Mesodermal cell (in vitro differentiated cells): ENCODE data around the gene PCSK9.

ENCODE experiments used
- H3K27ac ChIP-seq: 2 replicates; pipeline ENCODE4 v1.7.0; 2013; ENCODE audit warnings: mild to moderate bottlenecking, low read depth, low read length, moderate library complexity; ENCODE audit not compliant: severe bottlenecking
- H3K36me3 ChIP-seq: 2 replicates; pipeline ENCODE4 v1.7.1; 2013; ENCODE audit warnings: mild to moderate bottlenecking, low read length, moderate library complexity; ENCODE audit not compliant: control insufficient read depth, insufficient read depth
- H3K4me1 ChIP-seq: one replicate; pipeline ENCODE4 v1.7.1; 2013; ENCODE audit warnings: mild to moderate bottlenecking, low read length; ENCODE audit not compliant: insufficient read depth, control insufficient read depth, poor library complexity, severe bottlenecking
- H3K4me3 ChIP-seq: 2 replicates; pipeline ENCODE4 v1.7.0; 2013; ENCODE audit warnings: low read length, control low read depth, mild to moderate bottlenecking; ENCODE audit not compliant: insufficient read depth, poor library complexity, severe bottlenecking; ENCODE audit errors: extremely low read depth
- H3K9me3 ChIP-seq: 2 replicates; pipeline ENCODE4 v1.7.1; 2013; ENCODE audit warnings: mild to moderate bottlenecking, low read length, moderate library complexity; ENCODE audit not compliant: control insufficient read depth
- WGBS, 2 experiments: methylation state at CpG; one replicate each; pipeline ENCODE4 v1.1.5; 2013; ENCODE audit warnings: missing lambda C conversion rate in 2 of 2; ENCODE audit not compliant: insufficient coverage in 2 of 2; 5-methylcytosine and 5-hydroxymethylcytosine counted together

The PCSK9 gene

DNA sequence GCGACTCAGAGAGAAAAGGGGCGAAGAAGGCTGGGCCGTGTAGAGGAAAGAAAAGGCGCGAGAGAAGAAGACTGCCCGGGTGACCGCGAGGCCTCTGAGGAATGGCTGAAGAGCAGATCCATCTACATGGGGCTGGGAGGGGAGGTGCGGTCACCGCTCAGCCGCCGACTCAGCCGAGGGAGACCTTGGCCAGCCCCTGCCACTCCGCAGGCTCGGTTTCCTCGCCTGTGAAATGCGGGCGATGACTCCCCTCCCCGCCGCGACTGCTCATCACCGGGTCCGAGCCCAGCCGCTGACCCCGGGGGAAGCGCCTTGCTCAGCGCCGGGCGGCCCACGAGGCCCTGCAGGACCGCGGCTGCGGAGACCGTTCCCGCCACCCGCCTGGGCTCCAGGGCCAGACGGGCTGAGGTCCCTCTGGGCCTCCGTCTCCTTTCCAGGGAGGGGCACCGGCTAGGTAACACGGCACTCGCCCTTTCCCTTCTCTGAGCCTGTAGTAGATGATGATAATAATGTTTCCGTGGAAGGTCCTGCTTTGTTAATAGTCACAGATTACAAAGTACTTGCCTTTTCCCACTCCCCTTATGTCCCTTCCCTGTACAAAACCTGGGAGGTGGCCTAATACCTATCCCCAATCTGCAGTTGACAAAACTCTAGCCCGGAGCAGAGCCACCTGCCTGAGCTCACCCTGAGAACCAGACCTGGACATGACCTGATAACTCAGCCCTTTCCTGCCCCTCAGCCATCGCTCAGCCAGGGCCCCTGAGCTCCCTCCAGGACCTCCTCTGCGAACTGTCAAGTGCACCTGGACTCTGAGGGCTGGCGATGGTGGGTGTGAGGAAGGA is 42.3 kb upstream of the PCSK9 start:
- H3K9me3 ChIP-seq: no peaks in the 10 kb centered on the region
- no peaks in the 10 kb centered on the region for H3K36me3 ChIP-seq
- H3K27ac ChIP-seq: no peak overlapping the region
- 14 to 17% methylated on average over 38 to 40 of the region's 46 CpGs for WGBS, 2 experiments
- no peak overlapping the region for H3K4me3 ChIP-seq
- peaks cover 6% of the 10 kb centered on the region for H3K4me1 ChIP-seq

DNA sequence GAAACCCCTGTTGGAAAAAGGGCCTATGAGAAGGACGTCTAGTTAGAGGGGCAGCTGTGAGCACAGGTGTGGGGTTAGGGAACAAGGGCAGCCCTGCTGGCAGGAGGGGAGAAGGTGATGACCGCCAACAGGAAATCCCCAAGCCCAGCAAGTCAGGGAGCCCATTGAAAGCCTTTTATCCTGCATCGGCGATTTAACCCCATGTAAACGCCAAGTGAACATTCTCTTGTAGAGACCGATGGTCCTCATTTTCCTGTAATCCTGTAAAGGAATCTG is 41.7 kb upstream of the PCSK9 start:
- H3K4me1 ChIP-seq: peaks cover 6% of the 10 kb centered on the region
- no peaks in the 10 kb centered on the region for H3K36me3 ChIP-seq
- H3K9me3 ChIP-seq: no peaks in the 10 kb centered on the region
- no peak overlapping the region for H3K4me3 ChIP-seq
- WGBS, 2 experiments: 50 to 51% methylated on average over 5 to 6 of the region's 6 CpGs
- H3K27ac ChIP-seq: no peak overlapping the region

DNA sequence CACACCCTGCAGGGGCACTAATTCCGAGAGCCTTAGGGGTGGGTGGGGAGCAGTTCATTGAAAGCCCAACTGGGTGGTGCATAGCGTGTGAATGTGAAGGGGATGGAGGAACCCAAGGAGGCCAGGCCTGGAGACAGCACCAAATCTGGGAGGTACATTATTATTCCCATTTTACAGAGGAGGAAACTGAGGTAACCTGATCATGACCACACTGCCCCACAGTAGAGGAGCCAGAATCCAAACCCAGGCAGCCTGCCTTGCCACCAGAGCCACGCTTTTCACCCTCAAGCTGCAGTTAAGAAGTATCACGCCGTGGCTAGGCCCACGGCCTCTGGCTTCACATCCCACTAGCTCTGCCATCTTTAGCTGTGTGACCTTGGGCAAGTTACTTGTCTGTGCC is 41.2 kb upstream of the PCSK9 start:
- H3K9me3 ChIP-seq: no peaks in the 10 kb centered on the region
- 40 to 100% methylated on average over 1 to 5 of the region's 6 CpGs for WGBS, 2 experiments
- H3K36me3 ChIP-seq: no peaks in the 10 kb centered on the region

DNA sequence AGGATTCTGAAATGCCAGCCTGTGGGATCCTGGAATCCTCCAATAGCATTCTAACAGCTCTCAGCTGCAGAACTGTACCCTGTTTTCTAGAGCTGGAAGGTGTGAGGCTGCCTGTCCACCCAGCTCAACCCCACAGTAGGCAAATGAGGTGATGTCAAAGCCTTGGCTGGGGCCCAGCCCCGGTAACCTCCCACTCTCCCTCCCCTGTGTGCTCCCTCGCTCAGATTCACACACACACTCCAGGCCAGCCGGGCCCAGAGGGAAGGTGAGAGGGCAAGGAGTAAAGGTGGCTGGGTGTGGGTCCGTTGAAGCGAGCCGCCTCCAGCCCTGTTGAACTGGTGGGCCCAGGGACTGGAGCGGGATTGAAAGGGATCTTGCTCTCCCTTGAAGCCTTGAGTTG is 40.7 kb upstream of the PCSK9 start, which contains the start of gene BSND:
Gene BSND, plus strand, starts transcription at position 257 of the 400 bp plus-strand sequence. CDS start 254 bp downstream, outside the sequence.
- peaks cover 6% of the 10 kb centered on the region for H3K4me1 ChIP-seq
- H3K9me3 ChIP-seq: no peaks in the 10 kb centered on the region
- no peak within 1 kb of the TSS for H3K27ac ChIP-seq
- H3K36me3 ChIP-seq: no peaks in the 10 kb centered on the region
- H3K4me3 ChIP-seq: no peak within 1 kb of the TSS
- WGBS, 2 experiments: 78 to 81% methylated on average over 4 to 5 of the region's 7 CpGs

More for the DNA sequence above, 41.2 kb upstream of the PCSK9 start:
- no peak overlapping the region for H3K4me3 ChIP-seq
- no peak overlapping the region for H3K27ac ChIP-seq
- peaks cover 6% of the 10 kb centered on the region for H3K4me1 ChIP-seq

DNA sequence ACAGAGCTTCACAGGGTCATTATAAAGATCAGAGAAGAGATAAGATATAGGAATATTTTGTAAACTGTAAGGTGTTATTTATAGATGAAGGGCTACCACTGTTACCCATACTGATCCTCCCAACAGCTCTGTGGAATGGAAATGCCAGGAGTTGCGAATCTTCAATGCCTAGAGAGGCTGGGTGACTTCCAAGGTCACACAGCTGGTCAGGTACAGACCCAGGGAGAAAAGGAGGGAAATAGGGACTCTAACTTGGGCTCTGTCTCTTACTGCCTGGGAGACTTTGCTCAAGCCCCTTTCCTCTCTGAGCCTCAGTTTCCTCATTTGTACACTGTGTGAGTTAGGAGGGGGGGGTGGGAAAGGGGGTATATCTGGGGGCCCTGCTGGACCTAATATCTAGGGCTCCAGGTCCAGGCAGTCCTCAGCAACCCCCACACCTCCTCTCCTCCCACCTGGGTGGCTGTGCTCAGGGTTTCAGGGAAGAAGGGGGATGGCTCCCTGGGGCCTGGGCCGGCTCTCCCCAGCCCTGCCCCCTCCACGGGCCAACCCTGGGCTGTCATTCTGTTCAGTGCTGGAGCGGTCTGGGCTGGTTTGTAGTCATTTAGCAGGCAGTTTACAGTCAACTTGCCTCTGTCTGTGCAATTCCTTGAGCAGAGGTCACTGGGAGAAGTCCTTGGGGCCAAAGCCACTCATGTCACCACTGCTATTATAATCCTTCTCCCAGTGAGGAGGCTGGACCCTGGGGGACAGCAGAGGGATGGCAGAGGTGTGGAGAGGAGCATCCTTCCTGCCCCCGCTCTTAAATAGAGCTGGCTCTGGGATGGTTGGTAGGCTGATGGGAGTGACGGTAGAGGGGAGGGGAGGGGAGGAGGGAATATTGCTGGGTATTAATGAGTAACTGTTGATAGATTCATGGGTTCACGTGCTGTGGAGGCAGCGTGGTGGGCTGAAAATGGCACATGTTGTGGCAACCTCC is 39.0 kb upstream of the PCSK9 start:
- Histone ChIP-seq H3K4me1 (peaks cover 6% of the 10 kb centered on the region), H3K27ac (no peak overlapping the region), H3K9me3 (no peaks in the 10 kb centered on the region), H3K36me3 (no peaks in the 10 kb centered on the region), H3K4me3 (no peak overlapping the region)
- 67 to 69% methylated on average over 5 to 6 of the region's 8 CpGs for WGBS, 2 experiments

DNA sequence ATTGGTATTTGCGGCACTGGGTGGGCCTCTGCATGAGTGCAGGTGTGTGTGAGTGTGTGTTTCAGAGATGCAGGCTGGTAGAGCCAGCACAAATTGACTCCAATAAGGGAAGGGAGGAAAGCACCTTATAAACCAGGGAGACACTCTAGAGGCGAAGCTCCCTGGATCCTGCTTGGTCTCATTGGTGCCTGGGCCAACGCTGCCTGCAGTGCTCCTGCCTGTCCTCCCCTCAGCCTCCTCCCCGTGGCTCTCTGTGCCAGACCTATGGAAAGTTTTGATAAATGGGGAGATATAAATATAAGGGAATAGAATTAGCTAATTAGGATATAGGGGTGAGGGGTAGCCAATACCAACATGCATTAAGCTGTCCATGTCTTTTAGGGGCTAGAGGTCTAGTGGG is 38.0 kb upstream of the PCSK9 start:
- Histone ChIP-seq H3K4me1 (peaks cover 6% of the 10 kb centered on the region), H3K27ac (no peak overlapping the region), H3K9me3 (no peaks in the 10 kb centered on the region), H3K4me3 (no peak overlapping the region), H3K36me3 (no peaks in the 10 kb centered on the region)
- 97 to 100% methylated on average over 1 to 3 of the region's 4 CpGs for WGBS, 2 experiments

DNA sequence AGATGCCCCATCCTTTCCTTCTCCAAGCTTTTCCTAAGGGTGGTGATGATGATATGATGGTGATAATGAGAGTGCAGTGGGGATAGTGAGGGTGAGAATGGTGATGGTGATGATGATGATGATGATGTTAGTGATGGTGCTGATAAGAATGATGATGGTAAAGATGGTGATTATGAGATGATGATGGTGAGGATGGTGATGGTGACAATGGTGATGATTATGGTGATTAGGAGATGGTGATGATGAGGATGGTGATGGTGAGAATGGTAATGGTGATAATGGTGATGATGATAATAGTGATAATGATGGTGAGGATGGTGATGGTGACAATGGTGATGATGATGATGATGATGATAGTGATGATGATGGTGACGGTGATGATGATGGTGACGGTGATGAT is 36.7 kb upstream of the PCSK9 start:
- 83 to 88% methylated on average over 2 of the region's 2 CpGs for WGBS, 2 experiments
- no peaks in the 10 kb centered on the region for H3K9me3 ChIP-seq

DNA sequence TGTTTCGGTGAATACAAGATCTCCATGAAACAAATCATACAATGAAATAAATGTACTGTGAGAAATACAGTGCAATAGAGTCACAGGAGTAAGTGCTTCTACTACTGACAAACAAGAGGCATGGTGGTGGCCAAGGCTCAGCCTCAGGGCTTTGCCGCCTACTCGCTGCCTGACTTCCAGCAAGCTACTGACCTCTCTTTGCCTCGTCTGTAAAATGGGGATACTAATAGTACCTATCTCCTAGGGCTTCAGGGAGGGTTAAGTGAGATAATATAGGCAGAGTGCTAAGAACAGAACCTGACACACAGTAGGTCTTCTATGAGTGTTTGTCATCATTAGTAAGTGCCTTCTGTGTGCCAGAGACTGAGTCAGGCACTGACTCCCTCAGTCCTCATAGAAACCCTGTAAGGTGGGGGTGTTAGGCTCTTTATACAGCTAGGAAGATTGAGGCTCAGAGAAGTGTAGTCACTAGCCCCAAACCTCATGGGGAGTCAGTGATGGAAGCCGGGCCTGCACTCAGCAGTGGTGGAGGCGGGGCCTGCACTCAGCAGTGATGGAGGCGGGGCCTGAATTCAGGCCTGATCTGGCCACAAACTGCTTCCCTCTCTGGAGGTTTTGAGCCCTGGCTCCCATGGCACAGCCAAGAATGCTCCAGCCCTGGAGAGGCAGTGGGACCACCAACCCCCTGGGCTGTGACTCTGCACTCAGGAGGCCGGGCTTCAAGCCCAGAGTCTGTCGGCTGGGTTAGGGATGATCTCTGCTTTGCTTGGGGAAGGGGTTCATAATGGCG is 33.8 kb upstream of the PCSK9 start:
- Histone ChIP-seq H3K4me3 (no peak overlapping the region), H3K9me3 (no peaks in the 10 kb centered on the region), H3K4me1 (no peaks in the 10 kb centered on the region), H3K36me3 (no peaks in the 10 kb centered on the region), H3K27ac (no peak overlapping the region)
- 87 to 91% methylated on average over 7 to 8 of the region's 10 CpGs for WGBS, 2 experiments

More for the DNA sequence above, 36.7 kb upstream of the PCSK9 start:
- no peaks in the 10 kb centered on the region for H3K36me3 ChIP-seq
- no peaks in the 10 kb centered on the region for H3K4me1 ChIP-seq
- H3K27ac ChIP-seq: no peak overlapping the region
- no peak overlapping the region for H3K4me3 ChIP-seq

DNA sequence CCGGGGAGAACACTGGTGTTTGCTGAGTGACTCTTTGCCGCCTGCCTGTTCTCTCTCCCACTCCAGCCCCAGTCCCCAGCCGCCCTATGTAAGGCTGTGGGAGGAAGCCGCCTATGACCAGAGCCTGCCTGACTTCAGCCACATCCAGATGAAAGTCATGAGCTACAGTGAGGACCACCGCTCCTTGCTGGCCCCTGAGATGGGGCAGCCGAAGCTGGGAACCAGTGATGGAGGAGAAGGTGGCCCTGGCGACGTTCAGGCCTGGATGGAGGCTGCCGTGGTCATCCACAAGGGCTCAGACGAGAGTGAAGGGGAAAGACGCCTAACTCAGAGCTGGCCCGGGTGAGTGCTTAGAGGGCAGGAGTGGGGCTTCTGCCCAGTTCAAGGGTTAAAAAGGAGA is 32.4 kb upstream of the PCSK9 start:
- Histone ChIP-seq H3K27ac (no peak overlapping the region), H3K4me3 (no peak overlapping the region), H3K36me3 (no peaks in the 10 kb centered on the region), H3K4me1 (no peaks in the 10 kb centered on the region), H3K9me3 (no peaks in the 10 kb centered on the region)
- WGBS, 2 experiments: 91 to 94% methylated on average over 8 to 10 of the region's 12 CpGs

DNA sequence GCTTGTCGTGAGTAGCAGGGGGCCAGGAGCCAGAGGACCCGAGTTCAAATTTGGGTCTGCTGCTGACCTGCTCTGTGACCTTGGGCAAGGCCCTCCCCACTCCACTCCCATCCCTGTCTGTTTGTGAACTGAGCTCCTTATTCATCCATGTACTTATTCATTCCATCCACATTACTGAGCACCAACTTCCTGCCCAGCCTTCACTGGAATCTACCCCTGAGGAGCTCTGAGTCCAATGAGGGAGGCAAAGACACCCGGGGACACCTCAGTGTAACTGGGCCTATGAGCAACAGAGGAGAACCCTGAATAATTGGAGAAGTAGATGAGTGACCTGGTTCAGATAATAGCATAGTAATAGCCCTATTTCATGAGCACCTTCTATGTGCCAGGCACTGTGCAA is 31.7 kb upstream of the PCSK9 start:
- 72 to 92% methylated on average over 2 to 3 of the region's 3 CpGs for WGBS, 2 experiments
- no peak overlapping the region for H3K4me3 ChIP-seq
- H3K36me3 ChIP-seq: no peaks in the 10 kb centered on the region
- H3K9me3 ChIP-seq: no peaks in the 10 kb centered on the region
- H3K4me1 ChIP-seq: no peaks in the 10 kb centered on the region
- no peak overlapping the region for H3K27ac ChIP-seq
